ENCODE data around the gene DOCK3. TPM values are rescaled to one million over a fixed set of nuclear protein-coding genes. Genes with fewer than 3 reads are reported as not detected.

The DOCK3 gene
- total RNA-seq, 1 experiment from 2014 or later = 8.3 TPM

- DNase-seq = no peak
- Histone ChIP-seq H3K14ac (ENCODE audit: insufficient read depth, low read length) (no peak overlapping the region), H3K4me2 (ENCODE audit: insufficient read depth, insufficient read length, low read length) (no peak overlapping the region), H3K9me3 (ENCODE audit: control insufficient read depth, low read depth, low read length) (no peaks in the 10 kb centered on the region), H4K91ac (ENCODE audit: insufficient read length, low read depth, low read length) (no peak overlapping the region), H3K4me1 (ENCODE audit: insufficient read depth, low read length) (peaks cover 12% of the 10 kb centered on the region; the same call in 1 of the 2 replicates), H2AK5ac (ENCODE audit: insufficient read length, low read length) (no peak overlapping the region), H3K56ac (ENCODE audit: insufficient read length, low read depth, low read length) (no peak overlapping the region), H2BK120ac (ENCODE audit: low read depth, low read length, poor library complexity, severe bottlenecking) (no peak overlapping the region), H4K20me1 (ENCODE audit: control insufficient read depth, insufficient read depth, insufficient read length) (no peaks in the 10 kb centered on the region), H2BK12ac (ENCODE audit: insufficient read length, low read depth, low read length) (no peak overlapping the region), H3K4ac (ENCODE audit: low read depth, low read length) (no peak overlapping the region), H3K79me1 (ENCODE audit: insufficient read depth, low read depth, low read length, poor library complexity, severe bottlenecking) (no peaks in the 10 kb centered on the region), H2BK15ac (ENCODE audit: low read depth, low read length) (no peak overlapping the region), H3K79me2 (ENCODE audit: insufficient read depth, low read length) (no peaks in the 10 kb centered on the region), H3K27me3 (ENCODE audit: insufficient read depth, low read length) (no peaks in the 10 kb centered on the region), H4K5ac (ENCODE audit: insufficient read length, low read depth, low read length) (no peak overlapping the region), H4K8ac (replicated peaks; ENCODE audit: insufficient read length, low read depth, low read length) (no peak overlapping the region), H3K18ac (ENCODE audit: insufficient read length, low read depth, low read length) (no peak overlapping the region), H2BK20ac (ENCODE audit: low read depth, low read length, poor library complexity, severe bottlenecking) (no peak overlapping the region), H2AFZ (ENCODE audit: low read length) (no peak overlapping the region), H3K23me2 (ENCODE audit: insufficient read length, low read depth, low read length, poor library complexity, severe bottlenecking) (no peaks in the 10 kb centered on the region), H3K9ac (ENCODE audit: extremely low read depth, insufficient read length, low read length) (no peak overlapping the region), H3K27ac (ENCODE audit: insufficient read length, low read depth, low read length) (no peak overlapping the region), H3K23ac (ENCODE audit: insufficient read length, low read depth, low read length) (no peak overlapping the region), H2BK5ac (ENCODE audit: insufficient read length, low read length) (no peak overlapping the region), H3T11ph (ENCODE audit: low read length) (no peak overlapping the region)
- H3K4me1 Mint-ChIP-seq = peaks cover 44 to 48% of the 10 kb centered on the region in 2 experiments
- H3K27me3 Mint-ChIP-seq (ENCODE audit: low read depth) = no peaks in the 10 kb centered on the region
- peaks cover 18 to 34% (median 25%) of the 10 kb centered on the region in 3 experiments for H3K36me3 Mint-ChIP-seq (ENCODE audit: insufficient read depth in 1 of 3, low read depth in 3 of 3)
- WGBS (ENCODE audit: extremely low coverage, insufficient read length, low lambda C conversion rate) = no CpG with 5 or more reads among the region's 1 CpG
- H3K27ac Mint-ChIP-seq = peak overlapping the region in 2 of 3 experiments; percentile 98; a peak in 3 of 7 replicates
- peaks cover 34 to 37% of the 10 kb centered on the region in 2 experiments for H3K9me3 Mint-ChIP-seq
- TF ChIP-seq CTCF (conservative IDR thresholded peaks at IDR 0.05) = no peak
- H3K4me3 Mint-ChIP-seq = no peak overlapping the region
Measured at GRCh38 chr3:50923955-50924354, 249.2 kb downstream of the DOCK3 start.

Measured in H9 (cell line).